ENCODE data around the gene PFKFB4.

The PFKFB4 gene

GRCh38 chr3:48556796-48557626 is at the start of gene PFKFB4:
PFKFB4 (minus strand) TSS chr3:48556803; CDS start chr3:48556777, 26 bp downstream.
- DNase-seq (ENCODE audit: low spot score): peak; percentile 100

- no peak for DNase-seq (ENCODE audit: low spot score)
These were observed 45.0 kb upstream of the PFKFB4 start for GRCh38 chr3:48601622-48601994.

- no peak for DNase-seq (ENCODE audit: low spot score)
These were observed 44.4 kb upstream of the PFKFB4 start for GRCh38 chr3:48600711-48601621.

- no peak for DNase-seq (ENCODE audit: low spot score)
These were observed 43.1 kb upstream of the PFKFB4 start for GRCh38 chr3:48599509-48600285.

GRCh38 chr3:48599077-48599501 is 42.5 kb upstream of the PFKFB4 start:
- DNase-seq (ENCODE audit: low spot score): no peak

GRCh38 chr3:48598323-48599076 is 41.9 kb upstream of the PFKFB4 start:
- DNase-seq (ENCODE audit: low spot score): peak; percentile 95

- no peak for DNase-seq (ENCODE audit: low spot score)
These were observed 40.8 kb upstream of the PFKFB4 start for GRCh38 chr3:48597408-48597800.

- DNase-seq (ENCODE audit: low spot score): no peak
These were observed 40.2 kb upstream of the PFKFB4 start for GRCh38 chr3:48596676-48597407.

GRCh38 chr3:48596157-48596556 is 39.6 kb upstream of the PFKFB4 start:
- DNase-seq (ENCODE audit: low spot score): no peak

- peak; percentile 95 for DNase-seq (ENCODE audit: low spot score)
These were observed 39.0 kb upstream of the PFKFB4 start for GRCh38 chr3:48595526-48596121.

- DNase-seq (ENCODE audit: low spot score): peak; percentile 52
These were observed 38.5 kb upstream of the PFKFB4 start, which contains the start of gene COL7A1 for GRCh38 chr3:48595075-48595525. COL7A1 (minus strand) TSS chr3:48595329; CDS start chr3:48595159, 170 bp downstream.

GRCh38 chr3:48594417-48595049 is 37.9 kb upstream of the PFKFB4 start:
- DNase-seq (ENCODE audit: low spot score): peak; percentile 58

- DNase-seq (ENCODE audit: low spot score): no peak
These were observed 36.7 kb upstream of the PFKFB4 start for GRCh38 chr3:48593337-48593736.

- no peak for DNase-seq (ENCODE audit: low spot score)
These were observed 36.0 kb upstream of the PFKFB4 start for GRCh38 chr3:48592519-48593087.

- no peak for DNase-seq (ENCODE audit: low spot score)
These were observed 35.4 kb upstream of the PFKFB4 start for GRCh38 chr3:48591886-48592518.

GRCh38 chr3:48591436-48591835 is 34.8 kb upstream of the PFKFB4 start:
- DNase-seq (ENCODE audit: low spot score): no peak

GRCh38 chr3:48588230-48588629 is 31.6 kb upstream of the PFKFB4 start:
- DNase-seq (ENCODE audit: low spot score): no peak

GRCh38 chr3:48587686-48588085 is 31.1 kb upstream of the PFKFB4 start:
- DNase-seq (ENCODE audit: low spot score): no peak

GRCh38 chr3:48585411-48585810 is 28.8 kb upstream of the PFKFB4 start:
- DNase-seq (ENCODE audit: low spot score): no peak
